Stimulated activated CD8-positive, alpha-beta memory T cell treated with anti-CD3 and anti-CD28 coated beads, Interleukin-2, amount 100 ng/mL, for 48 hours (primary cell): ENCODE measurements around the gene FAM83C.
"Not testable (repeated sequence)": the region's sequence is repeated elsewhere in the genome, so short reads cannot be mapped to it uniquely, and the experiment has no call there.

Experiments used
- DNase-seq, 2 donors: peaks; one replicate each; pipeline ENCODE4 v3.0.0-alpha.2; 2020; ENCODE audit warnings: low read depth in 2 of 2

Gene FAM83C

GRCh38 chr20:35267092-35267491 lies 25.1 kb downstream of the FAM83C start:
- no peak for DNase-seq

GRCh38 chr20:35264755-35265154 lies 27.5 kb downstream of the FAM83C start:
- no peak for DNase-seq

GRCh38 chr20:35263532-35264341 lies 28.5 kb downstream of the FAM83C start:
- DNase-seq = no peak

GRCh38 chr20:35262731-35263531 lies 29.3 kb downstream of the FAM83C start:
- DNase-seq = not testable (repeated sequence)

GRCh38 chr20:35262321-35262720 lies 29.9 kb downstream of the FAM83C start:
- not testable (repeated sequence) for DNase-seq

GRCh38 chr20:35260426-35260825 lies 31.8 kb downstream of the FAM83C start:
- no peak for DNase-seq

- DNase-seq = no peak
Observed at GRCh38 chr20:35257175-35257909, 34.9 kb downstream of the FAM83C start.

- DNase-seq = no peak
Observed at GRCh38 chr20:35254448-35254999, 37.7 kb downstream of the FAM83C start.

- DNase-seq = no peak
Observed at GRCh38 chr20:35253010-35253409, 39.2 kb downstream of the FAM83C start.

- not testable (repeated sequence) for DNase-seq
Observed at GRCh38 chr20:35252598-35252997, 39.6 kb downstream of the FAM83C start.

GRCh38 chr20:35252037-35252461 lies 40.2 kb downstream of the FAM83C start:
- DNase-seq = no peak

GRCh38 chr20:35251613-35251940 lies 40.6 kb downstream of the FAM83C start:
- DNase-seq = no peak

- DNase-seq = no peak
Observed at GRCh38 chr20:35248641-35249475, 43.4 kb downstream of the FAM83C start.

- DNase-seq = no peak
Observed at GRCh38 chr20:35246723-35247122, 45.5 kb downstream of the FAM83C start.

GRCh38 chr20:35243986-35244385 lies 48.2 kb downstream of the FAM83C start:
- no peak for DNase-seq

GRCh38 chr20:35243317-35243716 lies 48.9 kb downstream of the FAM83C start:
- no peak for DNase-seq

GRCh38 chr20:35240811-35241293 lies 51.4 kb downstream of the FAM83C start:
- no peak for DNase-seq

- DNase-seq = no peak
Observed at GRCh38 chr20:35240083-35240810, 52.0 kb downstream of the FAM83C start.

GRCh38 chr20:35238735-35239134 lies 53.5 kb downstream of the FAM83C start:
- DNase-seq = no peak

- DNase-seq = no peak
Observed at GRCh38 chr20:35238170-35238569, 54.1 kb downstream of the FAM83C start.
